ENCODE results near the gene TTBK2.

DNA sequence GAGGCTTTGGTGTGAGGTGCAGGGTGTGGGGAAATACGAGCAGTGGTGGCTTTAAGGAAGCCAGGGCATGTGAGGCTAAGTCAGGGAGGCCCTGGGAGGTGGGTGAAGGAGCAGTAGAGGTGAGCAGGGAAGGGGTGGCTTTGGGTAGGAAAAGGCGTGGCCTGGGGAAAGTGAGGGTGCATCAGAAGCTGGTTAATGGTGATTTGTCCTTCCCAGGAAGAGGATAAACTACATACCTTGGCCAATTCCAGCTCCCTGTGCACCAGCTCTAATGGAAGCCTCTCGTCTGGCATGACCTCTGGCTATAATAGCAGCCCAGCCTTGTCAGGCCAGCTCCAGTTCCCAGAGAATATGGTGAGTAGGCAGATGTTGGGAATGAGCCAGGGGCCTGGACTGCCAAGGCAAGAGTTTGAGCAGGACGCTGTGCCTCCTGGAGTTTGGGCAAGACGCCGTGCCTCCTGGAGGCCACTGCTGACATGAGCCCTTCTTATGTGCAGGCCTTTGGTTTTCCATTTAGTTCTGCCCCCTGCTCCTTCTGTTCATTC is 225.0 kb downstream of the TTBK2 start:
- TF ChIP-seq, protein P1, sequence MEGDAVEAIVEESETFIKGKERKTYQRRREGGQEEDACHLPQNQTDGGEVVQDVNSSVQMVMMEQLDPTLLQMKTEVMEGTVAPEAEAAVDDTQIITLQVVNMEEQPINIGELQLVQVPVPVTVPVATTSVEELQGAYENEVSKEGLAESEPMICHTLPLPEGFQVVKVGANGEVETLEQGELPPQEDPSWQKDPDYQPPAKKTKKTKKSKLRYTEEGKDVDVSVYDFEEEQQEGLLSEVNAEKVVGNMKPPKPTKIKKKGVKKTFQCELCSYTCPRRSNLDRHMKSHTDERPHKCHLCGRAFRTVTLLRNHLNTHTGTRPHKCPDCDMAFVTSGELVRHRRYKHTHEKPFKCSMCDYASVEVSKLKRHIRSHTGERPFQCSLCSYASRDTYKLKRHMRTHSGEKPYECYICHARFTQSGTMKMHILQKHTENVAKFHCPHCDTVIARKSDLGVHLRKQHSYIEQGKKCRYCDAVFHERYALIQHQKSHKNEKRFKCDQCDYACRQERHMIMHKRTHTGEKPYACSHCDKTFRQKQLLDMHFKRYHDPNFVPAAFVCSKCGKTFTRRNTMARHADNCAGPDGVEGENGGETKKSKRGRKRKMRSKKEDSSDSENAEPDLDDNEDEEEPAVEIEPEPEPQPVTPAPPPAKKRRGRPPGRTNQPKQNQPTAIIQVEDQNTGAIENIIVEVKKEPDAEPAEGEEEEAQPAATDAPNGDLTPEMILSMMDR (IDR thresholded peaks at IDR 0.05) = no peak
- no peak for TF ChIP-seq EZH2 (IDR thresholded peaks at IDR 0.05; ENCODE audit: borderline replicate concordance, insufficient read depth, low read depth, low read length, poor library complexity, severe bottlenecking)

Data from B cell (primary cell).